GM18526 (cell line): Measurements from ENCODE around the gene SORCS2.

Source experiments
- POLR2A ChIP-seq: IDR thresholded peaks from 3 replicates; pipeline ENCODE4 v1.6.1; 2011; ENCODE audit not compliant: insufficient read length; ENCODE audit errors: extremely low read depth

Gene SORCS2

GRCh38 chr4:7297374-7297773 lies 105.0 kb downstream of the SORCS2 start:
- TF ChIP-seq POLR2A: no peak

GRCh38 chr4:7297881-7298280 lies 105.5 kb downstream of the SORCS2 start:
- no peak for TF ChIP-seq POLR2A

- no peak for TF ChIP-seq POLR2A
Measured at GRCh38 chr4:7298619-7299009, 106.3 kb downstream of the SORCS2 start.

DNA sequence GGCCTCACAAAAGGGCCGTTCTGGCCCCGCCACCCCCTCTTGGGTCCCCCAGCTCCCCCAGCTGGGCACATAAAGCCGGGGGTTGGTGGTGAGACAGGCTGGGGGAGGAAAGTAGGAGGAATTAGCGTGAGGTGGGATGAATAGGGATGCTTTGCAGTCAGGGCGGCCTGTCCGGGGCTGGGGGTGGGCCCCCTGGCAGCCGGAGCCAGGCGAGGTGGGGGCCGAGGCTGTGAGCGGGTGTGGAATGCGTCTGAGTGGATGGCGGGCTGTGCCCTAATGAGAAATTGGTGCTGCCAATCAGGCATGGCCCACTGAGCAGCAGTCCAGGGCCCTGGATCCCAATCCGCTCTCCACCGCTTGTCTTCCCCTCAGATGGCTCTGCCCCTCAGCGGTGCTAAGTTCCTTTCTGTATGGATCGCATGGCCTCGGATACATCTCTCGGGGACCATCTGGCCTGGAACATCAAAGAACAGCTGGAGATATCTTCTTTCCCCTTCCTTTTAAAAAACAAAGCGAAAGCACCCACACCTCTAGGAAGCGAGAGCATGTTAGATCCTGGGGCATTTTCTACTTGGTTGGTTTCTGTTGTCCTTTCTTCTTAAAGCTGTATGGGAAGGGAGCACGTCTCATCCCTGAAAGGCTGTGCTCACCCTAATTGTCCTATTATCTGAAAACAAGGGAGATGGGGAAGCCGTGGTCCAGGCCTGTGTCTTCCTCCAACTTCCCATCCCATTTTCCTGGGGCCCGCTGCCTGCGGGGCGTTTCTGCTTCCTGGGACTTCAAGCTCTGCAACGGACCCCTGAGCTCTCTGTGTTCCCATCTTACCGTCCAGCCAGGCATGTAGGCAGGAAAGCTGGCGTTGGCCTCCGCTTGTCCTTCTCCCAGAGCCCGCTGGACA lies 106.9 kb downstream of the SORCS2 start:
- no peak for TF ChIP-seq POLR2A

GRCh38 chr4:7299908-7300710 lies 107.8 kb downstream of the SORCS2 start:
- no peak for TF ChIP-seq POLR2A

DNA sequence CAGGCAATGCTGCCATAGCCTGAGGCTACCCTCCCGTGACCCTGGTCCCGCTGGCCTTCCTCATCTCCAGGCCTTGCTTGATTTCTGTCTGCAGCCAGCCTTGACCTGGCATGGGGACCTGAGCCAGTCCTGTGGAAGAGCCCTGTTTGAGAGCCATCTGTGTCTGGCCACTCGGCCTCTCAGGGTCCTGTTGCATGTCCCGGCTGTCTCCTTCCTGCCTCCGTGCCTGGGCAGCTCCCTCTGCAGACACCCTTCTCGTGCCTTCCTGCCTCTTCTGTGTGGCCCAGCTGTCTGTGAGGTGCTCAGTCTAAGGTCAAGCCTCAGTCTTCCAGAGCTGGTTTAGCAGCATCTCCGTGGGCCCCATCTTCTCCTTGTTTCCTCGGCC lies 108.4 kb downstream of the SORCS2 start:
- no peak for TF ChIP-seq POLR2A

DNA sequence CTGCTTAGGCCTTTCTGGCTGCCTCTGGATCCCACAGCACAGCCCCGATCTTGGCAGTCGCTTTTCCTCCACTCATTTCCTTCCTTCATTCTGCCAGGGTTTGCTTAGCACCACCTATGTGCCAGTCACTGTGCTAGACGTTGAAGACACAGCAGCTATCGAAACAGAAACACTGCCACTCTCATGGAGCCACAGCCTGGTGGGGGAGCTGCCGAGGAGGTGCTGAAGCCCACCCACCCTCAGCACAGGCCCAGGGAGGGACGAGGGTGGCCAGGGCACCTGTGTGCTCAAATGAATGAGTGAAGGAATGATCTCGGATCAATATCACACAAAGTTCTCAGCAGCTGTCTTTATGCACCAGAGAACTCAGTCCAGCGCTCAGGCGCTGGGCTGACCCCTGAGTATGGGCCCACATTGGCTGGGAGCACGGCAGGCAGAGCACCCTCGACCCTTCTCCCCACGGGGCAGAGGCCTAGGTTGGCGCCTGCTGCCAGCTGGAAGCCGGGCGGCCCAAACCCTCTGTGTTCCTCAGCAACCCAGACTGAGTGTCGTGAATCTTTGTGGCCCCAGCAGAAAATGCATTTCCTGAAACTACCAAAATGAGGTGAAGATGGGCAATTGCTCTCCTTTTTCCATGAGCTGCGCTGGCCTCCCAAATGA lies 108.9 kb downstream of the SORCS2 start:
- TF ChIP-seq POLR2A: no peak

GRCh38 chr4:7301846-7302630 lies 109.7 kb downstream of the SORCS2 start:
- no peak for TF ChIP-seq POLR2A

DNA sequence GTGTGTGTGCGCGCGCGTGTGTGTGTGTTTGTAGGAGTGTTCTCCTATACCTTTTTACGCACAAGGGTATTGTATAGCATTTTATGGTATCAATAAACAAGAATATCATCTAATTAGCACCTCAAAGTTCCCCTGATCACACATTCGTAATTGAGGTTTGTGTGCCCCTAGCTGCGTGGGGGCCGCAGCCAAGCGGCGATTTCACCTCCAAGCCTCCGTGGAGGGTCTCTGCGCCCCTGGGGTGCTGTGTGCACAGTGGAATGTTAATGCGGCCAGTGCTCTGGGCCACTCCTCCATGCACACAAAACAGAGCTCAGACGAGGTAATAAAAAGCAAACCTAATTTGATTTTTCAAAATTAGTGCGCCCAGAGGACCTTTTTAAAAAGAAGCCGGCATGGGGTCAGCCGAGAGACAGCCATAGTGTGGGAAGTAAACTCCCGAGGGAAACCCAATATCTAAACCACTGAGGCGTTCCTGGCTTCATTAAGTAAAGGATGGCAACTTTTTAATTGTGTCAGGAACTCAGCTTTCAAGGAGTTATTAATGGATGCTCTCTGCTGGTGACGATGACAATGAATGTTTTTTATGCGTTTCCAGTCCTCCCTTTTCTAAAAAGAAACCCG lies 110.6 kb downstream of the SORCS2 start:
- no peak for TF ChIP-seq POLR2A

- no peak for TF ChIP-seq POLR2A
Measured at GRCh38 chr4:7303561-7303960, 111.2 kb downstream of the SORCS2 start.

- TF ChIP-seq POLR2A: no peak
Measured at GRCh38 chr4:7304436-7304835, 112.1 kb downstream of the SORCS2 start.

GRCh38 chr4:7306021-7306965 lies 114.0 kb downstream of the SORCS2 start:
- no peak for TF ChIP-seq POLR2A

- TF ChIP-seq POLR2A: no peak
Measured at GRCh38 chr4:7306986-7307385, 114.6 kb downstream of the SORCS2 start.
